ENCODE results near the gene VAT1L. TPM values are rescaled to one million over a fixed set of nuclear protein-coding genes. Genes with fewer than 3 reads are reported as not detected.

VAT1L gene
- total RNA-seq, 1 experiment from 2014 or later: 0.10 TPM

DNA sequence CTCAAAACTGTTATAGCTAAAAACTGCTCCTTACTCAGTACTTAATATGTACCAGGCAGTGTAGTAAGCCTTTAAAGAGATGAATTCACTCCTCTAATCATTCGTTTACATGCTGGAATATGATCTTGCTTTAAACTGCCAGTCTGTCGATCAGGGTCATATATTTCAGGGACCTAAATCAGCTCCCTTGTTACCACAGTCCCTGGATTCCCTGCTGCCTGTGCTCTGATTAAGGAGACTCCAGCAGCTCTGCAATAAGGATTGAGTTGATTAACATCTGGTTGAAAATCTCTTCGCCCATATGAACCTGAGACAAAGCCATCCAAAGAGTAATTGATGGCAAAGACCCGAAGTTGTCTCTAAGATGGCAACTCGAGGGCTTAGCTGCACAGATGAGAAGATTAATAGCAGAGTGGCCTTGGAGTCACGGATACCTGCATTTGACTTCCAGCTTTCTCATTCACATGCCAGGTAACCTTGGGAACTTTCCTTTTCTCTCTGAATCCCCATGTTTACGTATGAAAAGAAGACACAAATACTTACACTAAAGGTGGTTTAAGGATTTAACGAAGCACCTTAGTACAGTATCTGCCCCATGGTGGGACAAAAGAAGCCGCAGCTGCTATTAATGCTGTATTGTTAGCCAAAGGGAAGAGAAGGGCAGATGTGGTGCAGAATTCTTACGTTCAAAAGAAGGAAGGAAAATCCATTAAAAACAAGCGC, 68.2 kb downstream of the VAT1L start:
- TF ChIP-seq CEBPB (IDR thresholded peaks at IDR 0.05; ENCODE audit: low read depth) (no peak), FOSL1 (IDR thresholded peaks at IDR 0.05; ENCODE audit: low read depth) (no peak), EZH2 (IDR thresholded peaks at IDR 0.05) (no peak), SIN3A (IDR thresholded peaks at IDR 0.05; ENCODE audit: low read depth) (no peak), RAD21 (IDR thresholded peaks at IDR 0.05; ENCODE audit: low read depth) (no peak), EGR1 (IDR thresholded peaks at IDR 0.05; ENCODE audit: low read depth) (no peak)
- H3K36me3 ChIP-seq (ENCODE audit: control insufficient read depth in 1 of 2, insufficient read depth in 2 of 2, low read length in 2 of 2): no peaks in the 10 kb centered on the region
- H3K27me3 ChIP-seq (ENCODE audit: insufficient read depth, low read length): peaks cover 88% of the 10 kb centered on the region
- no peak overlapping the region for H3K4me3 ChIP-seq (replicated peaks in 1 of 2; ENCODE audit: low read depth in 1 of 2, low read length in 2 of 2)
- no peaks in the 10 kb centered on the region for H3K9me3 ChIP-seq (ENCODE audit: control insufficient read depth in 1 of 2, insufficient read depth in 1 of 2, low read depth in 1 of 2, low read length in 2 of 2)
- H3K9me2 ChIP-seq (ENCODE audit: insufficient read depth): no peaks in the 10 kb centered on the region
- ATAC-seq: no peak
- no TSS peak for BruUV-seq (replicated peaks)
- DNase-seq (ENCODE audit: low read depth, low spot score): no peak
- no peak overlapping the region for H3K4me2 ChIP-seq (ENCODE audit: low read length)
- no peak overlapping the region for H3K9ac ChIP-seq (ENCODE audit: low read length)
- RAD21 ChIA-PET (ENCODE audit: low non-redundant PET in 1 of 2, low total read pairs in 2 of 2, uncharacterized antibody in 2 of 2, unreplicated experiment in 2 of 2): interaction anchor here in 1 of 2 experiments (0.6 kb wide), 1 partner anchor 134 kb away, joined by 3 read pairs; the partner anchor contains the start of gene NUDT7
- H3K79me2 ChIP-seq (ENCODE audit: insufficient read depth, low read length): no peaks in the 10 kb centered on the region
- H2AFZ ChIP-seq (ENCODE audit: low read depth, low read length, poor library complexity, severe bottlenecking): no peak overlapping the region
- POLR2A ChIA-PET: no interaction called here
- H4K20me1 ChIP-seq (ENCODE audit: insufficient read depth): no peaks in the 10 kb centered on the region
- H3K27ac ChIP-seq (ENCODE audit: low read depth, low read length): no peak overlapping the region
- H3K4me1 ChIP-seq (ENCODE audit: control insufficient read depth in 1 of 2, insufficient read depth in 2 of 2, low read length in 2 of 2): no peaks in the 10 kb centered on the region
- CTCF ChIA-PET: no interaction called here
- intact Hi-C loops (cut with micrococcal nuclease): no loop called here

GRCh38 chr16:77858060-77858459, 69.7 kb downstream of the VAT1L start:
- ChIA-PET RAD21 (ENCODE audit: low non-redundant PET in 1 of 2, low total read pairs in 2 of 2, uncharacterized antibody in 2 of 2, unreplicated experiment in 2 of 2) (no interaction called here), CTCF (no interaction called here), POLR2A (interaction anchor here (1.1 kb wide), 1 partner anchor 11 kb away, joined by 3 read pairs; no protein-coding TSS in a partner anchor)
- H3K79me2 ChIP-seq (ENCODE audit: insufficient read depth, low read length): no peaks in the 10 kb centered on the region
- TF ChIP-seq SIN3A (IDR thresholded peaks at IDR 0.05; ENCODE audit: low read depth): no peak
- TF ChIP-seq ATF3 (IDR thresholded peaks at IDR 0.05): no peak
- no peak for TF ChIP-seq FOSL1 (IDR thresholded peaks at IDR 0.05; ENCODE audit: low read depth)
- TF ChIP-seq YY1 (IDR thresholded peaks at IDR 0.05; ENCODE audit: extremely low read depth, insufficient replicate concordance, low read depth, low read length): no peak
- no peak for TF ChIP-seq SRF (IDR thresholded peaks at IDR 0.05; ENCODE audit: low read depth)
- no peak for TF ChIP-seq TCF7L2 (IDR thresholded peaks at IDR 0.05; ENCODE audit: borderline replicate concordance, extremely low read depth, insufficient read depth, insufficient read length)
- TF ChIP-seq EGR1 (IDR thresholded peaks at IDR 0.05; ENCODE audit: low read depth): no peak
- TF ChIP-seq ELF1 (IDR thresholded peaks at IDR 0.05; ENCODE audit: borderline replicate concordance, low read depth): no peak
- no peak for TF ChIP-seq MAX (IDR thresholded peaks at IDR 0.05)
- TF ChIP-seq JUND (IDR thresholded peaks at IDR 0.05): no peak
- TF ChIP-seq, protein P1, sequence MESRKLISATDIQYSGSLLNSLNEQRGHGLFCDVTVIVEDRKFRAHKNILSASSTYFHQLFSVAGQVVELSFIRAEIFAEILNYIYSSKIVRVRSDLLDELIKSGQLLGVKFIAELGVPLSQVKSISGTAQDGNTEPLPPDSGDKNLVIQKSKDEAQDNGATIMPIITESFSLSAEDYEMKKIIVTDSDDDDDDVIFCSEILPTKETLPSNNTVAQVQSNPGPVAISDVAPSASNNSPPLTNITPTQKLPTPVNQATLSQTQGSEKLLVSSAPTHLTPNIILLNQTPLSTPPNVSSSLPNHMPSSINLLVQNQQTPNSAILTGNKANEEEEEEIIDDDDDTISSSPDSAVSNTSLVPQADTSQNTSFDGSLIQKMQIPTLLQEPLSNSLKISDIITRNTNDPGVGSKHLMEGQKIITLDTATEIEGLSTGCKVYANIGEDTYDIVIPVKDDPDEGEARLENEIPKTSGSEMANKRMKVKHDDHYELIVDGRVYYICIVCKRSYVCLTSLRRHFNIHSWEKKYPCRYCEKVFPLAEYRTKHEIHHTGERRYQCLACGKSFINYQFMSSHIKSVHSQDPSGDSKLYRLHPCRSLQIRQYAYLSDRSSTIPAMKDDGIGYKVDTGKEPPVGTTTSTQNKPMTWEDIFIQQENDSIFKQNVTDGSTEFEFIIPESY (IDR thresholded peaks at IDR 0.05; ENCODE audit: extremely low read depth, insufficient replicate concordance, low read length): no peak
- TF ChIP-seq SP1 (IDR thresholded peaks at IDR 0.05; ENCODE audit: low read depth): no peak
- no peak for TF ChIP-seq ZNF274 (IDR thresholded peaks at IDR 0.05; ENCODE audit: low read depth, low read length)
- no peak for TF ChIP-seq CEBPB (IDR thresholded peaks at IDR 0.05; ENCODE audit: low read depth)
- no peak for TF ChIP-seq EZH2 (IDR thresholded peaks at IDR 0.05)
- no peak for TF ChIP-seq POLR2A (IDR thresholded peaks at IDR 0.05; ENCODE audit: borderline replicate concordance, extremely low read depth, insufficient read depth, insufficient read length)
- no peaks in the 10 kb centered on the region for H3K4me1 ChIP-seq (ENCODE audit: control insufficient read depth in 1 of 2, insufficient read depth in 2 of 2, low read length in 2 of 2)
- no peaks in the 10 kb centered on the region for H3K9me2 ChIP-seq (ENCODE audit: insufficient read depth)
- no peak overlapping the region for H3K9ac ChIP-seq (ENCODE audit: low read length)
- DNase-seq (ENCODE audit: low read depth, low spot score): no peak
- no peak overlapping the region for H3K4me2 ChIP-seq (ENCODE audit: low read length)
- intact Hi-C loops (cut with micrococcal nuclease): no loop called here
- no peaks in the 10 kb centered on the region for H3K9me3 ChIP-seq (ENCODE audit: control insufficient read depth in 1 of 2, insufficient read depth in 1 of 2, low read depth in 1 of 2, low read length in 2 of 2)
- no peaks in the 10 kb centered on the region for H3K36me3 ChIP-seq (ENCODE audit: control insufficient read depth in 1 of 2, insufficient read depth in 2 of 2, low read length in 2 of 2)
- no peak overlapping the region for H3K4me3 ChIP-seq (replicated peaks in 1 of 2; ENCODE audit: low read depth in 1 of 2, low read length in 2 of 2)
- no peaks in the 10 kb centered on the region for H4K20me1 ChIP-seq (ENCODE audit: insufficient read depth)
- peaks cover 81% of the 10 kb centered on the region for H3K27me3 ChIP-seq (ENCODE audit: insufficient read depth, low read length)
- no TSS peak for BruUV-seq (replicated peaks)
- ATAC-seq: no peak
- H3K27ac ChIP-seq (ENCODE audit: low read depth, low read length): no peak overlapping the region
- H2AFZ ChIP-seq (ENCODE audit: low read depth, low read length, poor library complexity, severe bottlenecking): no peak overlapping the region
